DMS153 (cell line): Measurements from ENCODE around the gene CCDC146.
"Not testable (repeated sequence)": the region's sequence is repeated elsewhere in the genome, so short reads cannot be mapped to it uniquely, and the experiment has no call there.

Source experiments
- DNase-seq: peaks from one replicate; lab custom pipeline; 2025; lab: John Stamatoyannopoulos, UW

CCDC146 gene

DNA sequence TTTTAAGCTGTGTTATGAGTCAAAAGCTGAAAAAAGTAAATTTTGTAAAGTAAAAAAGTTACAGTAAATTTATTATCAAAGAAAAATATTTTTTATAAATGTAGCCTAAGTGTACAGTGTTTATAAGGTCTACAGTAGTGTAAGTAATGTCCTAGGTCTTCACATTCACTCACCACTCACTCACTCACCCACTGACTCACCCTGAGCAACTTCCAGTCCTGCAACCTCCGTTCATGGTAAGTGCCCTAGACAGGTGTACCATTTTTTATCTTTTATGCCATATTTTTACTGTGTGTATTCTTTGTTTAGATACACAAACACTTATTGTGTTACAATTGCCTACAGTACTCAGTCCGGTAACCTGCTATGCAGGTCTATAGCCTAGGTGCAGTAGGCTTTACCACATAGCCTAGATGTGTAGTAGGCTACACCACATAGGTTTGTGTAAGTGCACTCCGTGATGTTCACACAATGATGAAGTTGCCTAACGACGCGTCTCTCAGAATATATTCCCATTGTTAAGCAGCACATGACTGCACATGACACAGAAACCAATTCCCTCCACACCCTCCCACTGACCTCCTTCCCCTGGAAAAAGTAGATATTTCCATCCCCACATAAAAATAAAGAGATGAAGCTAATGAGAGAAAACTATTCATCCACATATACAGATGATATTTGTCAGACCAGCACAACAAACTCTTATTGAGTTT, 122.0 kb downstream of the CCDC146 start:
- no peak for DNase-seq

DNA sequence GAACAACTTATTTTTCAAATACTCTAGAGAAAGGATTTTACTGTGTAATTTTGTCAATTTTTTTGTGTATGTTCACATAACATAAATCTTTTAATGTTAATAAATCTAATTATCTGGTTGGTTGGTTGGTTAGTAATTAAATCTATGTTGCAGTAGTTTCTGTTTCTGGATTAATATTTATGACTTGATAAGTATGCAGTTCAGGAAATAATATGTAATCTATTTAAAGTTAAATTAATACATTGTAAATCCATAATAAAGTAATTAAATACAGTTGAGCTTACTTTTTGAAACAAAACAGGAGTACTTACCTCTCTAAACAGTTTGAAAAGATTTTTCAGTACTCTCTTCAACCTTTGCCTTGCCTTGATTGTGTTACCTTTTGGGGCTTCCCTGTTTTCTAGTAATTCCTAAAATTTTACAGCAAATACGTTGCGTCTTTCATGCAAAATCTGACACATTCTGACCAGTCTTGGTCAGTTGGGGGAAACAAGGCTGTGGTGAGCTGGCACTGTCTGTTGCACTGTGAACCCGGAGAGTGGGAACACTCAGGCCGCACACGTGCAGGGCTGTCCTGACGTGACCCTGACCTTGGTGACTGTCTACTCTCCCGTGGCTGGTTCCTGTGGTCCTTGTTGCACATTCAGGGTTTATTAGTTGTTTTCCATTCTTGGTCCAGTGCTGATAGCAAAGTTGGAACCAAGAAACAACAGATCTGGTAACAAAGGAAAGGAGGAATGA, 122.8 kb downstream of the CCDC146 start:
- no peak for DNase-seq

DNA sequence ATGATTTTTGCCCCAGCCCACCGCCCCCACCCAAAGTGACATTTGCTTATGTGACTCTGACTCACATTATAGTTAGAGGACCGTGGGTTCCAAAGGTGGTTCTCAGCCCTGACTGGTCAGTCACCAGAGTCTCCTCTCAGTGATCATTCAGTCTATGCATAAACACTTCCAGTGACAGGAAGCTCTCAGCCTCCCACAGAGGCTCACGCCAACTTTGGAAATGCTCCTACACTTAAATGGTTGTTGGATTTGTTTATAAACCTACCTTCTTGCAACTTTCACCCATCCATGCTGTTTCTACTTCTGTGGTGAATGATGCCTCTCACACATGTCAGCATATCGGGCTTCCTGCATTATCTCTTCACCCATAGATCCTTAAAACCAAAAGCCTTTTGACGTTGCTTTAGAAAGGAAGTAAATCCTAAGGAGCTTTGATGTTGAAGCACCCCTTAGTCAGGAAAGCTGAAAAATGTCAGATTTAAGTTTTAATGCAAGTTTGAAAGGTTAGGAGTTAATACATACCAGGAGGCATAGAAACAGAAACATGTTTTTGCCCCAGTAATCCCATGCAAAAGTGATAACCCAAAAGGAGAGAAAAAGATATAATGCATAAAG, 123.7 kb downstream of the CCDC146 start:
- DNase-seq, result no peak

DNA sequence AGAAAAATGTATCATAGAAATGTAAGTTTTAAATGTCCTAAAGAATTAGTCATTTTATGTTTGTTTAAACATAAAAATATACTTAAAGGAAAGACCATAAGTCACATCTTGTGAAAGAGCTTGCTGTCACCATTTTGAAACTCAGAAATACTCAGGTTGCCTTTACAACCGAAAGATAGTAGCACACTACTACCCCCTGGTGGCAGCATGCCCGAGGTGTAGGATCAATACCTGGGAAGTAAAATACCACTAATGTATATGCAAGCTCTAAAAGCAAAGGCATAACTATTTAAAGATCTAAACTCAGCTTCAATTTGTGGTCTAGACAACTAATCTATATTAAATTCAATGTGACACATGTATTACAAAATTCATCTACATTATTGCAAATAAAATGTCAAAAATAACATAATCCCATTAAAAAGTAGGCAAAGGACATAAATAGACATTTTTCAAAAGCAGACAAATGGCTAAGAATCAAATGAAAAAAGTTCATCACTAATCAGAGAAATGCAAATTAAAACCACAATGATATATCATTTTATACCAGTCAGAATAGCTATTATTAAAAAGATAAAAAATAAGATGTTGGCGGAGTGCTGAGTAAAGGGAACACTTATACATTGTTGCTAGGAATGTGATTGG, 124.9 kb downstream of the CCDC146 start:
- DNase-seq, result peak; percentile 18

- no peak for DNase-seq
Observed at GRCh38 chr7:77248154-77248553, 125.7 kb downstream of the CCDC146 start.

DNA sequence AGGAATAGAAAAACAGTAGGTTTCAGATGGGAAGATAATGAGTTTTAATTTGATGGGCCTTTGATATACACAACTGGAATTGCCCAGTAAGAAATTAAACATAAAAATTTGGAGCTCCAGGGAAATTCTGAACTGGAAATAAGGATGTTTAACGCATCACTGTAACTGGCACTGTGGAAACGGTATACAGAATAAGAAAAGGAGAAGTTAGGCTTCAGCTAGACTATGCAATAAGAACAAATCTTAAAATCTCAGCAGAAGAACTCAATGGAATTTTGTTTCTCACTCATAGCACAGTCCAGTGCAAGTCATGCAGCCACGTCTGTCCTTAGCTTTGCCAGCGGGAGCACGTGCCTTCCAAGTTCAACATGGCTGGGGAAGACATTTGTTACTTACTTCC, 130.1 kb downstream of the CCDC146 start:
- no peak for DNase-seq

- DNase-seq, result no peak
Observed at GRCh38 chr7:77253151-77253550, 130.7 kb downstream of the CCDC146 start.

DNA sequence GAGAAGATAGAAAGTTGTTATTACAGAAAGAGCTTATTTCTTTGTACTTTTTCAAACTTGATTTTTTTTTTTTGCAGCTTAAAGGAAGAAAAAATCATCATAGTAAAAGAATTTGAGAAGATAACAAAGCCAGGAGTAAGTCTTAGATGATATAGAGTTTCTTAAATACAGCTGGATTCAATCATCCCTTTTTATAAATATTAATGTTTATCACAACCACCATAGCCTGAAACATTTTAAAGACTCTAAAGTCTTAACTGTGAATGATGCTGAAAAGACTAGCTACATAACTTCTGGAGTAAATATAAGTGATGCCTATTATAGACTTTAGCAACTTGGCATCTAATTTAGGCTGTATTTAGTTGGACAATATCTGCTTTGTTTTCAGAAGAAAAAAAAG, 132.0 kb downstream of the CCDC146 start:
- no peak for DNase-seq

DNA sequence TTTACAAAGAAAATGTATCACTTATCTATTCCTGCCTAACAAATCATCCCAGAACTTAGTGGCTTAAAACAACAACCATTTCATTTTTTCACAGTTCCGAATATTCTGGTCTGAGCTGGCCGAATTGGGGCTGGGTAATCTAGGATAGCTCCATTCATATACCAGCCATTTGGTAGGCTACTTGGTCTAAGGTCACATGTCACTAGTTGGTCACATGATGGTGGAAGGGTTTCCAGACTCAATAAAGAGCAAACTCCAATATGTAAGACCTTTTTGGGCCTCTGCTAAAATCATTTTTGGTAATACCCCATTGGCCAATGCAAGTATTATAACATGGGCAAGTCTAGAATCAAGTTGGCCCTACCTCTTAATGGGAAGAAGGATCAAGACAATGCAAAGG, 132.5 kb downstream of the CCDC146 start:
- no peak for DNase-seq

- no peak for DNase-seq
Observed at GRCh38 chr7:77258014-77258413, 135.6 kb downstream of the CCDC146 start.

DNA sequence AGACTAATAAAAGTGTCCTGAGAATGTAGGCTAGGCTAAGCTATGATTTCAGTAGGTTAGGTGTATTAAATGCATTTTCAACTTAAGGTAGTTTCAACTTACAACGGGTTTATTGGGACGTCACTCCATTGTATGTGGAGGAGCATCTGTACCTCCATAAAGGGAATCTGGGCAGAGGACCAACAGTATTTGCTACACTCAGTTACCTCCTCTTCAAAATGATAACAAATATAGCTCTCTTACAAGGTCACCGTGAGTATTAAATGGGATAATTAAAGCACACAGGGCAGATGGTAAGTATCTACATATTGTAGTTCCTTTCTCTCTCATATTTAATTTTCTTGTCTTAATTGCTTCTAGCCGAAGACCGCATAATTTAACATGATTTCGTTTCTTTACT, 136.2 kb downstream of the CCDC146 start:
- peak; percentile 64 for DNase-seq

- no peak for DNase-seq
Observed at GRCh38 chr7:77262316-77262715, 139.9 kb downstream of the CCDC146 start.

DNA sequence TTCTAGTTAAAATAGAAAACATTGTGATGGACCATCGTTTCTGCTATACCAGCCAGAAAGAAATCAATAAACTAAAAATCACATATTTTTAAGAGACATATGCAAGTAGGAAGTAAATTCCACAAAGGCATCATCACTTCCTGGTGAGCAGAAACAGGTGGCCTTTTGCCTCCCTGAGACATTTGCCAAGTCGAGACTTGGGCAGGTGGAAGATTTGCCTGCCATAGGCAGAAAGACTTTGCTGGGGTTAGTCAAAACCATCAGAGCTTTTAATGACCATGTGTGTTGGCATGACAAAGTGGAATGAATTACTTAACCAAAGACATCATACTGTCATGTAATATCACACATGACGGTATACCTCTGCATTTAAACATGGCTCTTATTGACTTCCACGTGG, 143.3 kb downstream of the CCDC146 start:
- DNase-seq, result no peak

- no peak for DNase-seq
Observed at GRCh38 chr7:77266291-77266794, 143.9 kb downstream of the CCDC146 start.

GRCh38 chr7:77269360-77270093, 147.1 kb downstream of the CCDC146 start:
- DNase-seq, result no peak

DNA sequence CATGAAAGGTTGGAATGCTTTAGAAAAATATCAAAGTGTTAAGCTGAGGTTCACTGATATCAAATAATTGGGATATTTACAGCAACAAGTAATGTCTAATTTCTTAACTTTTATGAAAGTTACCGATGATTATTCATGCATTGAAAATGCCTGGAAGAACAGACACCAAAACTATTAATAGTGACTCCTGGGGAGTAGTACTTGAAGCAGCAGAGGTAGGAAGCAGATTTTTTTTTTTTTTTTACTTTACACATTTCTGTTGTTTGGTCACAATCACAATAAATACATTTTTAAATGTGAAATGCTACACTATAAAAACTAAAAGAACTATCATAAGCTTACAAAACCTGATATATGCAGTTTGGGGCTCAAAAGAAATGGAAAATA, 147.7 kb downstream of the CCDC146 start:
- no peak for DNase-seq

DNA sequence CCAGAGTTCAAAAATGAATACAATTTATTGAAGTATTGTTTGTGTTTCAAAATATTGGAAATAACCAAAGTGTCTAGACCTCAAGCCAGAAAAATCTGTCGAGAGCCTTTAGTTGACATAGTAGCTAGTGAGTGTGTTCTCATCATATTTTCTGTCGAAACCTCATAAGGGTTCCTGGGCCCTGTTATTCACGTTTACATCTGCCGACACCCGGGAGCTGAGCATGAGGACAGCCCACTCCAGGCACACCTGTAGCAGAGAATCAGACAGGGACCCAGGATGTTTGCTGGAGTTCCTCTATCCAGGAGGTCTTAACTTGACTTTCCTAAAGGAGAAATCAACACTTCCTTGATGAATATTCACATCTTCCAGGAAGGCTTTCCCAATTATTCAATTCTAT, 149.4 kb downstream of the CCDC146 start:
- no peak for DNase-seq

DNA sequence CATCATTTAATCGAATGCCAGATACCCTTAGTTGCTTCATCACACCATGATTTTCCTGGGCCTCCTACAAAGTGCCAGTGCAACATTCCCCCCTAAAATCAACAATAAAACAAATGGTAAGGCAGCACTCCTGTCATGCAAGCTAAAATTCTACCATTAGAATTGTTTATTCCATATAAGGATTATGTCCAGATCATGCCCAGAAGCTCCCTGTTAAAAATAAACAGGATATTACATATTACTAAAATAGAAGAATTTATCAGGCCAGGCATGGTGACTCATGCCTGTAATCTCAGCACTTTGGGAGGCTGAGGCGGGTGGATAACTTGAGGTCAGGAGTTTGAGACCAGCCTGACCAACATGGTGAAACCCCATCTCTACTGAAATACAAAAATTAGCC, 153.2 kb downstream of the CCDC146 start:
- not testable (repeated sequence) for DNase-seq

DNA sequence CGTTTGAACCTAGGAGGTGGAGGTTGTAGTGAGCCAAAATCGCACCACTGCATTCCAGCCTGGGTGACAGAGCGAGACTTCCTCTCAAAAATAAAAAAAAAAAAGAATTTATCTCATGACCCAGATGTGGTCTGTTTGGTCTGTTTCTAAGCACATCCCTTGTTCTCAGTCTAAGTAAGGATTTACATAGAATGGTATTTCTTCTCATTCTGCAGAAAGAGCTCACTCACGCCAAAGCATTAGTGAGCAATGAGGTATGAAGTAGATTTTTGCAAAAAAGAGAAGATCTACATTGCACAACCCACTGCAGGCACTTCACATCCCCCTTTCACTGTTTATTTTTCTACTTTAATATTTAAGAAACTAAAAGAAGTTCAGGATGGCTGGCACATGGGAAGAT, 153.7 kb downstream of the CCDC146 start:
- DNase-seq, result no peak

DNA sequence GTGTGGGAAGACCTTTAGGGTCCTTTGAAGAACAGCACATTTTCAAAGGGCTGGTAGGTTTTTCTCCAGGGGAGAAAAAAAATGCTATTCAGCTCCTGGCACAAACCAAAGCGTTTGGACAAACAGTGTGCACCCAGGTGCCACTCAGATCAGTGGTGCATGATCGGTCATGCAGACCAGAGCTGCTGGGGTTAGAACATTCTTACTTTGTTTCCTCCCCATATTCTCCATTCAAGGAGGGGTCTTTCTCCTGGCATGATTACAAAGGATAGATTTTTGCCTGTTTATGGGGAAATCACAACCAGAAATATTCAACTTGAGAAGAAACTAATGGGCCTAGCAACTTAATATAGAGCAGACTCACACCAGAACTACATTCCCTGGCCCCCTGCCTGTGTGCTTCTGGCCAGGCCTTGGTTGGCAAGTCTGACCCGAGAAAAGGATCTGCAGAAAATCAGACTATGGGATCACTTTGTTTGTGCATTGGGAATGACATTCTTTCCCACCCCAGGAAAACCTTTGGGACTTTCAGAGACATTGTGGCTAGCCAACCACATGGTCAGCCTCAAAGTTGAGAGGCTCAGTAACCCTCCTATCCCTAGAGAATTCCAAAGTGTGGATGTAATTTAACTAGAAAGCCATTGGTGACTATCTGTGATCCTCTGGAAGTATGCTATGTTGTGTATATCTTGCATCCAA, 159.5 kb downstream of the CCDC146 start:
- DNase-seq, result no peak

GRCh38 chr7:77282897-77283296, 160.5 kb downstream of the CCDC146 start:
- DNase-seq, result no peak
